GM18858 (cell line): Measurements from ENCODE around the gene KRTAP10-3.

Experiments used
- ATAC-seq: cut with Tn5 transposase; IDR thresholded peaks from one replicate; pipeline ENCODE4 v1.9.1; 2021; ENCODE audit not compliant: unreplicated experiment

The KRTAP10-3 gene

GRCh38 chr21:44519346-44520325 is 39.0 kb downstream of the KRTAP10-3 start:
- no peak for ATAC-seq

GRCh38 chr21:44518686-44519085 is 39.9 kb downstream of the KRTAP10-3 start:
- no peak for ATAC-seq

- no peak for ATAC-seq
These were observed 41.3 kb downstream of the KRTAP10-3 start for GRCh38 chr21:44517175-44517899.

GRCh38 chr21:44516828-44517174 is 41.8 kb downstream of the KRTAP10-3 start:
- no peak for ATAC-seq

GRCh38 chr21:44516342-44516741 is 42.3 kb downstream of the KRTAP10-3 start:
- ATAC-seq: no peak

DNA sequence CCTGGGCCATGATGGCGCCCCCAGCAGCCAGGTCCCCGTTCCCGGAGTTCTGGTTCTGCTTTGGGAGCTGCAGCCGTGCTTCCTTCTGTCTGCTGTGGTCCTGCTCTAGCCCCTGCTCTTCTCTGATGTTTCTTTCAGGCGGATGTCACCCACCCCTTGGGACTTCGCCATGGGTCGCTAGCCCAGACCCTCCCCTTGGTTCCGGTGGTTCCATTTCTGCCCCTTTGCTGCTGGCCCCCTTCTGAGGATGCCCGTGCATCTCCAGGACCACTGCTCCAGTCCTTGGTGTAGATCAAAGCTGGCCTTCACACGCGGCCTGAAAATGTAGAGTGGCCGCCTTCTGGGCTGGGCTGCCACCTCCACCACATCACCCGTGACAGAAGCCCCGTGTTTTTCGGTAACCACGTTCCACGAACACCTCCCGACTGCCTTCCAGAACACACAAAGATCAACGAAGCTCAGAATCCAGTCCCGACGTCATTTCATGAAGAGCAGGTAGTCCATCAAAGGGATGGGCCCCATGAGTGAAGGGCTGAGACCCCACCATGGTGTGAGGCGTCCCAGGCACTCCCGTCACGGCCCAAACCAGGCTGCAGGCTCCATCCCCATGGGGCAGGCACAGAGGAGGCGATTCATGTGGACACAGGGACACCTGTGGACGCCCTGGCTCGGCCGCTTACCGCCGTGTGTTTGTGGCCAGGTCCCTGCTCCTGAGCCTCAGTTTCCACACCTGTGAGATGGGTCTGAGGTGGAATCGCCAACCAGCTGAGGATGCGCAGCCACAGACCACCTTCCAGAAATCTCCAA is 43.0 kb downstream of the KRTAP10-3 start:
- no peak for ATAC-seq

GRCh38 chr21:44514746-44515358 is 43.7 kb downstream of the KRTAP10-3 start:
- ATAC-seq: no peak

GRCh38 chr21:44514218-44514520 is 44.4 kb downstream of the KRTAP10-3 start:
- no peak for ATAC-seq

- ATAC-seq: no peak
These were observed 45.0 kb downstream of the KRTAP10-3 start for GRCh38 chr21:44513389-44514217.

DNA sequence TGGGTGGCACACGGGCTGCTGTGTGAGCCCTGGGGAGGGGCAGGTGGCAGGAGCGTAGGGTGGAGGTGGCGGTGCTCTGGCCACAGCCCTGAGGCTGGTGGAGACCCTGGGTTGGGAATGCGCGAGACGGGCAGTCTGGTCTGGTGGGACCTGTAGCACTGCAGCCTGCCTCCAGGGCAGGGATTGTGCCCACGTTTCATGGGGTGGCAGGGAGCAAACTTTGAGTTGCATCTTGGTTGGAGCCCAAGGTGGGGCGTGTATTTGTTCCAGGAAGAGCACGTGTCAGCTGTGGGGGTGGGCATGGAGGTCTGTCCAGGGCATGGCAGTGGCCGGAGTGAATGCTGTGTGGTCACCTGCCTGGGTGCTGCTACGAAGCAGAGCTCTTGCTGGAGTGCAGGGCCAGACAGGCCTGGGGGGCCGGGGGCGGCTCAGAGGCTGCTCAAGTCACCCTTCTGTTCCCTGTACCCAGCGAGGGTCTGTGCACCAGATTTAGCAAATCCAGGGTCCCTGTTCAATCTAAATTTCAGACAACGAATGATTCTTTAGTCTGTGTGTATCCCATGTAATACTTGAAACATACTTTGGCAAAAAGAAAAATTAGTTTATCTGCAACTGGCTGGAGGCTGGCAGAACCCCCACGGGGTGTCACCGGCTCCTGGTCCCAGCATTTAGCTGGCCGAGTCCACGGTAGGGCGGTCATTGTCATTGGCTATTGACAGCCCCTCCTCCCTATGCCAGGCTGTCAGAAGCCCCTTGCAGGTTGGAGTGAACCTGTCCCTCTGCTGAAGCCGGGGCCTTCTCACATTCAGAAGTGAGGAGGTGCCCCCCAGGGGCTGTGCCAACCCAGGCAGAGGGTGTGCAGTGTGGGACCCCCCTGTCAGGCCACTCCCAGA is 45.9 kb downstream of the KRTAP10-3 start:
- no peak for ATAC-seq

DNA sequence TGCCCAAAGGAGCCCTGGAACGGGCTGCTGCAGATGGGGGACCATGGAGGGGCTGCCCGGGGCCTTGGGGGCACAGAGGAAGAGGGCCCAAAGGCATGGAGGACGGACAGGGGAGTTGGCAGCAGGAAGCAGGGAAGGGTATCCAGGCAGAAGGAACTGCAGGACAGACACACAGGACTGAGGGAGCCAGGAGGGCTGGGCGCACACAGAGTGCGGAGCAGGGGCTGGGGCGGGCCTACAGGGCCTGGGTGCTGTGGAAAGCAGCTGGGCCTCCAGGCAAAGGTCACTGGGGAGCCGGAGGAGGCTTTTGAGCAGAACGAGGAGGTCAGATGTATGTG is 46.7 kb downstream of the KRTAP10-3 start:
- no peak for ATAC-seq

- no peak for ATAC-seq
These were observed 47.2 kb downstream of the KRTAP10-3 start for GRCh38 chr21:44511219-44511937.

- no peak for ATAC-seq
These were observed 47.9 kb downstream of the KRTAP10-3 start for GRCh38 chr21:44510508-44511218.

GRCh38 chr21:44510109-44510507 is 48.5 kb downstream of the KRTAP10-3 start:
- no peak for ATAC-seq

GRCh38 chr21:44509539-44509938 is 49.1 kb downstream of the KRTAP10-3 start:
- no peak for ATAC-seq

- no peak for ATAC-seq
These were observed 49.7 kb downstream of the KRTAP10-3 start for GRCh38 chr21:44508711-44509445.

- no peak for ATAC-seq
These were observed 50.2 kb downstream of the KRTAP10-3 start for GRCh38 chr21:44508426-44508710.
